Karpas-422 (cell line): ENCODE results near the gene MYH10. TPM values are rescaled to one million over a fixed set of nuclear protein-coding genes. Genes with fewer than 3 reads are reported as not detected.

Experiments used
- DNase-seq: peaks from one replicate; pipeline ENCODE4 v3.0.0-alpha.2; 2015
- H2AFZ ChIP-seq: fragments of 200-600 bp; sonication (generic); 2 replicates; pipeline ENCODE4 v1.6.1; 2014; ENCODE audit warnings: antibody characterized with exemption, low read length, mixed read lengths
- H3K27ac ChIP-seq: fragments of 200-600 bp; sonication (generic); 2 replicates; pipeline ENCODE4 v1.5.1; 2014; ENCODE audit warnings: mild to moderate bottlenecking, low read length, moderate library complexity
- H3K27me3 ChIP-seq: fragments of 200-600 bp; sonication (generic); 2 replicates; pipeline ENCODE4 v1.6.1; 2014; ENCODE audit warnings: low read length, mixed read lengths
- H3K36me3 ChIP-seq: fragments of 200-600 bp; sonication (generic); 2 replicates; pipeline ENCODE4 v1.6.1; 2014; ENCODE audit warnings: low read length, mixed read lengths; ENCODE audit not compliant: insufficient read depth
- H3K4me1 ChIP-seq: fragments of 200-600 bp; sonication (generic); 2 replicates; pipeline ENCODE4 v1.6.1; 2014; ENCODE audit warnings: mild to moderate bottlenecking, low read length, mixed read lengths
- H3K4me2 ChIP-seq: fragments of 200-600 bp; sonication (generic); 2 replicates; pipeline ENCODE4 v1.6.1; 2014; ENCODE audit warnings: low read length, low read depth, mild to moderate bottlenecking; ENCODE audit not compliant: poor library complexity, severe bottlenecking
- H3K4me3 ChIP-seq: fragments of 200-600 bp; sonication (generic); 2 replicates; pipeline ENCODE4 v1.5.1; 2014; ENCODE audit warnings: mild to moderate bottlenecking, antibody characterized with exemption, low read length, mixed read lengths
- H3K79me2 ChIP-seq: fragments of 200-600 bp; sonication (generic); 2 replicates; pipeline ENCODE4 v1.6.1; 2014; ENCODE audit warnings: mild to moderate bottlenecking, low read length, mixed read lengths
- H3K9ac ChIP-seq: fragments of 200-600 bp; sonication (generic); 2 replicates; pipeline ENCODE4 v1.6.0; 2014; ENCODE audit warnings: low read length
- H3K9me2 ChIP-seq: fragments of 200-600 bp; sonication (generic), shearing (Covaris generic); replicated peaks from 2 replicates; pipeline ENCODE4 v1.6.0; 2014; ENCODE audit warnings: mild to moderate bottlenecking, low read length, moderate library complexity; ENCODE audit not compliant: insufficient read depth
- H3K9me3 ChIP-seq: fragments of 300-700, 200-600 bp; sonication (generic); 2 replicates; pipeline ENCODE4 v1.6.1; 2014; ENCODE audit warnings: low read length, mixed read lengths
- H4K20me1 ChIP-seq: fragments of 200-600 bp; sonication (generic); 2 replicates; pipeline ENCODE4 v1.6.1; 2014; ENCODE audit warnings: mild to moderate bottlenecking, antibody characterized with exemption, low read length, low read depth; ENCODE audit not compliant: insufficient read depth
- total RNA-seq: library from RNA; depleted of rRNA; stranded (reverse); fragments of >200 nt; shearing (Covaris generic); gene quantifications from 2 replicates; pipeline ENCODE4 v1.2.3, GENCODE V29; 2014; ENCODE audit warnings: low replicate concordance

Gene MYH10
- total RNA-seq, 1 experiment from 2014 or later: not detected

- Histone ChIP-seq H3K27ac (no peak overlapping the region), H3K4me3 (no peak overlapping the region), H3K9me2 (no peaks in the 10 kb centered on the region), H3K4me1 (no peaks in the 10 kb centered on the region), H2AFZ (no peak overlapping the region), H3K36me3 (no peaks in the 10 kb centered on the region), H4K20me1 (no peaks in the 10 kb centered on the region), H3K9me3 (no peaks in the 10 kb centered on the region), H3K79me2 (no peaks in the 10 kb centered on the region), H3K4me2 (no peak overlapping the region), H3K9ac (no peak overlapping the region), H3K27me3 (no peaks in the 10 kb centered on the region)
- DNase-seq: no peak
These were observed 20.0 kb downstream of the MYH10 start for GRCh38 chr17:8610558-8610957.

- no peaks in the 10 kb centered on the region for H3K79me2 ChIP-seq
- no peaks in the 10 kb centered on the region for H3K36me3 ChIP-seq
- H3K27me3 ChIP-seq: no peaks in the 10 kb centered on the region
- no peak for DNase-seq
- no peaks in the 10 kb centered on the region for H4K20me1 ChIP-seq
- no peak overlapping the region for H3K4me2 ChIP-seq
- no peak overlapping the region for H3K9ac ChIP-seq
- no peaks in the 10 kb centered on the region for H3K9me3 ChIP-seq
- no peak overlapping the region for H3K27ac ChIP-seq
- H3K4me3 ChIP-seq: no peak overlapping the region
- no peak overlapping the region for H2AFZ ChIP-seq
- no peaks in the 10 kb centered on the region for H3K9me2 ChIP-seq
- no peaks in the 10 kb centered on the region for H3K4me1 ChIP-seq
These were observed 20.6 kb downstream of the MYH10 start for GRCh38 chr17:8609910-8610309.

- H3K4me1 ChIP-seq: no peaks in the 10 kb centered on the region
- H2AFZ ChIP-seq: no peak overlapping the region
- H3K36me3 ChIP-seq: no peaks in the 10 kb centered on the region
- no peak overlapping the region for H3K9ac ChIP-seq
- H3K9me2 ChIP-seq: no peaks in the 10 kb centered on the region
- H3K4me3 ChIP-seq: no peak overlapping the region
- no peaks in the 10 kb centered on the region for H3K79me2 ChIP-seq
- H3K4me2 ChIP-seq: no peak overlapping the region
- no peaks in the 10 kb centered on the region for H4K20me1 ChIP-seq
- no peaks in the 10 kb centered on the region for H3K9me3 ChIP-seq
- no peak for DNase-seq
- H3K27me3 ChIP-seq: no peaks in the 10 kb centered on the region
- no peak overlapping the region for H3K27ac ChIP-seq
These were observed 22.5 kb downstream of the MYH10 start for GRCh38 chr17:8608001-8608400.

GRCh38 chr17:8606401-8606800, 24.1 kb downstream of the MYH10 start:
- H3K27ac ChIP-seq: no peak overlapping the region
- no peak overlapping the region for H3K4me2 ChIP-seq
- no peaks in the 10 kb centered on the region for H4K20me1 ChIP-seq
- H3K27me3 ChIP-seq: no peaks in the 10 kb centered on the region
- DNase-seq: no peak
- H3K9me2 ChIP-seq: no peaks in the 10 kb centered on the region
- H2AFZ ChIP-seq: no peak overlapping the region
- H3K4me1 ChIP-seq: no peaks in the 10 kb centered on the region
- H3K79me2 ChIP-seq: no peaks in the 10 kb centered on the region
- H3K9ac ChIP-seq: no peak overlapping the region
- no peaks in the 10 kb centered on the region for H3K9me3 ChIP-seq
- H3K36me3 ChIP-seq: no peaks in the 10 kb centered on the region
- no peak overlapping the region for H3K4me3 ChIP-seq

DNA sequence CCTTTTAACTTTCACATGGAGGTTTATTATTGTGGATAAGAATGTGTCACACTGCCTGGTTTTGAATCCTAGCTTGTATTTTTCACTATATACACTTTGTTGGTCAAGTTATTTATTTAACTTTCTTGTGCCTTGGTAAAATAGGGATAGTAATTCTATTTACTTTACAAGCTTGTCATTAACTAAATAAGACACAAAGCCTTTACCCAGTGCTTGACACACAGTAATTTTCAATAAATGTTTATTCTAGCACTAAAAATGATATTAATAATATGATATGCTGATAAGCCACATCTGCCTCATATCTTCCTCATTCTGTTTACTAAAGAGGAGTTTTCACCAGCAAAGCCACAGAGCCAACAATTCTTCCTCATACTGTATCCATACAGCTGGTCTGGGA, 27.8 kb downstream of the MYH10 start:
- Histone ChIP-seq H3K4me3 (no peak overlapping the region), H3K36me3 (no peaks in the 10 kb centered on the region), H3K9me2 (no peaks in the 10 kb centered on the region), H2AFZ (no peak overlapping the region), H3K4me2 (no peak overlapping the region), H3K27ac (no peak overlapping the region), H3K4me1 (no peaks in the 10 kb centered on the region), H3K9me3 (no peaks in the 10 kb centered on the region), H3K9ac (no peak overlapping the region), H4K20me1 (no peaks in the 10 kb centered on the region), H3K79me2 (no peaks in the 10 kb centered on the region), H3K27me3 (no peaks in the 10 kb centered on the region)
- DNase-seq: no peak

DNA sequence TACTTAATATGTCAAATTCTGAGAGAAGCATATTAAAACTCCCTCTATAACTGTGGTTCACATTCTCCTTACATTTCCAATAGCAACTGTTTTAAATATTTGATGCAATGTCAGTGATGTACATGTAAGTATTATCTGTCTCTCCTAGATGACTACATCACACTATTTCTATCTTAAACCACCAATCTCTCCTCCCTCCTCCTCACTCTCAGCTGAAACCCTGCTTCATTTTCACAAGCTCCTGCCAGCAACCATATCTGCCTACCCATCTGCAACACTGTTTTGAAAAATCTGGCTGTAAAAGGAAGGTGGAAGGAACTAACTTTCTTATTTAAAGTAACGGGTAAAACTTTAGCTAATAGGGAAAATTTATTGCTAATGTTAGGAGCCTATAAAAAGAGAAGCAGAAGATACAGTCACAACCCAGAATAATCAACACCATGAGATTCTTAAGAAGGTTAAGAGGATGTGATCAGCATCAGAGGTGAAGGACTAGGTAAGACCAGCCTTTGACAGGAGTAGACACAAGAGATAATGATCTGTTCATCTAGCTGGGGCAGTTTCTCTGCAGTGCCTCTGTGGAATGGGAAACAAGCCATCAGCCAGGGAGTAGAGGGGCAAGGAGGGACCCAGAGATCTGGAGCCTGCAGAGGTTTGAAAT, 31.0 kb downstream of the MYH10 start:
- H3K4me1 ChIP-seq: no peaks in the 10 kb centered on the region
- H3K4me2 ChIP-seq: no peak overlapping the region
- H3K9me3 ChIP-seq: no peaks in the 10 kb centered on the region
- no peak for DNase-seq
- H3K79me2 ChIP-seq: no peaks in the 10 kb centered on the region
- no peak overlapping the region for H3K4me3 ChIP-seq
- H3K9ac ChIP-seq: no peak overlapping the region
- H4K20me1 ChIP-seq: no peaks in the 10 kb centered on the region
- H3K27ac ChIP-seq: no peak overlapping the region
- H3K27me3 ChIP-seq: no peaks in the 10 kb centered on the region
- H2AFZ ChIP-seq: no peak overlapping the region
- H3K9me2 ChIP-seq: no peaks in the 10 kb centered on the region
- H3K36me3 ChIP-seq: no peaks in the 10 kb centered on the region

DNA sequence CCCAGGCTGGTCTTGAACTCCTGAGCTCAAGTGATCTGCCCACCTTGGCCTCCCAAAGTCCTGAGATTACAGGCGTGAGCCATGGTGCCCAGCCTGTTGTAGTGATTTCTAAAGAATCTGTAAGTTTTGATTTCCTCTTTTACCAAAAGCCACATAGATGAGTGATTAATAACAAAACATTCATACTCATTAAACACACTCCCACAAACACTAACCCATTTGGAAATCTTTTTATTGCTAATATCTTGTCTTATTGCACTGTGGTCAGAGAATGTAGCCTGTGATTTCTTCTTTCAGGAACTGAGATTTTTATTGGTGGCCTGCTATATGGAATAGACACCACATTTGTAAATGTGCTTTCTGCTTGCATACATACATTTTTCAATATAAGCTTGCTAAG, 31.6 kb downstream of the MYH10 start:
- DNase-seq: no peak
- H4K20me1 ChIP-seq: no peaks in the 10 kb centered on the region
- H3K4me2 ChIP-seq: no peak overlapping the region
- H3K36me3 ChIP-seq: no peaks in the 10 kb centered on the region
- H3K27ac ChIP-seq: no peak overlapping the region
- H3K4me1 ChIP-seq: no peaks in the 10 kb centered on the region
- H3K9me3 ChIP-seq: no peaks in the 10 kb centered on the region
- no peak overlapping the region for H3K4me3 ChIP-seq
- no peak overlapping the region for H2AFZ ChIP-seq
- no peaks in the 10 kb centered on the region for H3K9me2 ChIP-seq
- H3K27me3 ChIP-seq: no peaks in the 10 kb centered on the region
- H3K9ac ChIP-seq: no peak overlapping the region
- no peaks in the 10 kb centered on the region for H3K79me2 ChIP-seq

DNA sequence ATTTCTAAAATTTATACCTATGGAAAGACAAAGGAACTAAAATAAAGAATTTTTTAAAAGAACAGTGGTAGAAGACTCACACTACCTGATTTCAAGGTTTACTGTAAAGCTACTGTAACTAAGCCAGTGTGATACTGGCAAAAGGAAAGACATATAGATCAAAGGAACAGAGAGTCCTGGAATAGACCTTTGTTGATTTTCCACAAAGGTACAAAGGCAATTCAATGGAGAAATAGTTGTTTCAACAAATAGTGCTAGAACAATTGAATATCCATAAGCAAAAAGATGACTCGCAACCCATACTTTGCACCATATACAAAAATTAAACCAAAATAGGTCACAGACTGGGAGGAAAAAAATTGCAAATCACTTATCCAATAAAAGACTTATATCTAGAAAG, 36.7 kb downstream of the MYH10 start:
- Histone ChIP-seq H2AFZ (no peak overlapping the region), H3K4me2 (no peak overlapping the region), H3K79me2 (no peaks in the 10 kb centered on the region), H3K4me1 (no peaks in the 10 kb centered on the region), H3K36me3 (no peaks in the 10 kb centered on the region), H3K9me2 (no peaks in the 10 kb centered on the region), H4K20me1 (no peaks in the 10 kb centered on the region), H3K4me3 (no peak overlapping the region), H3K9ac (no peak overlapping the region), H3K27me3 (no peaks in the 10 kb centered on the region), H3K27ac (no peak overlapping the region), H3K9me3 (no peaks in the 10 kb centered on the region)
- DNase-seq: no peak

DNA sequence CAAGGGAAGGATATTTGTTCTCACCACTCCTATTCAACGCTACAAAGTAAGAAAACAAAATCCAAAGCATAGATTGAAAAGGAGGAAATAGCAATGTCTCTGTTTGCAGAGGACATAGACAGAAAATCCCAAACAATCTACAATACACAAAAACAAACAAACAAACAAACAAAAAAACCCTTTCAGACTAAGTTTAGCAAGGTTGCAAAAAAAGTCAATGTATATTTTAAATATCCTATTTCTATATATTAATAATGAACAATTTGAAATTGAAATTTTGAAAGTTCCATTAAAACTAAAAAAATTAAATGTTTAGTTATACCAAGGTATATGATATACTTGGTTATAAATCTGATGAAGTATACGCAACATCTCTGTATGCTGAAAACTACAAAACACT, 37.2 kb downstream of the MYH10 start:
- no peak overlapping the region for H3K27ac ChIP-seq
- no peak overlapping the region for H3K4me3 ChIP-seq
- H3K9me2 ChIP-seq: no peaks in the 10 kb centered on the region
- H3K79me2 ChIP-seq: no peaks in the 10 kb centered on the region
- H3K4me2 ChIP-seq: no peak overlapping the region
- no peaks in the 10 kb centered on the region for H3K36me3 ChIP-seq
- no peak overlapping the region for H3K9ac ChIP-seq
- H3K4me1 ChIP-seq: no peaks in the 10 kb centered on the region
- peaks cover under 1% of the 10 kb centered on the region; the same call in 1 of the 2 replicates for H3K27me3 ChIP-seq
- no peak for DNase-seq
- no peaks in the 10 kb centered on the region for H3K9me3 ChIP-seq
- no peak overlapping the region for H2AFZ ChIP-seq
- H4K20me1 ChIP-seq: no peaks in the 10 kb centered on the region
